ENCODE data around the gene HK1.

DNA sequence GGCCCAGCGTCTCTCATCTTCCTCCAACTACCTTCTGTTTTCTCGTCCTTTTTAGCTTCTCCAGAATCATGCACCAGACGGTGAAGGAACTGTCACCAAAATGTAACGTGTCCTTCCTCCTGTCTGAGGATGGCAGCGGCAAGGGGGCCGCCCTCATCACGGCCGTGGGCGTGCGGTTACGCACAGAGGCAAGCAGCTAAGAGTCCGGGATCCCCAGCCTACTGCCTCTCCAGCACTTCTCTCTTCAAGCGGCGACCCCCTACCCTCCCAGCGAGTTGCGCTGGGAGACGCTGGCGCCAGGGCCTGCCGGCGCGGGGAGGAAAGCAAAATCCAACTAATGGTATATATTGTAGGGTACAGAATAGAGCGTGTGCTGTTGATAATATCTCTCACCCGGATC, 122.6 kb downstream of the HK1 start:
- no peak for TF ChIP-seq EZH2 (IDR thresholded peaks at IDR 0.05; ENCODE audit: insufficient read depth, low read length)
- TF ChIP-seq, protein P1, sequence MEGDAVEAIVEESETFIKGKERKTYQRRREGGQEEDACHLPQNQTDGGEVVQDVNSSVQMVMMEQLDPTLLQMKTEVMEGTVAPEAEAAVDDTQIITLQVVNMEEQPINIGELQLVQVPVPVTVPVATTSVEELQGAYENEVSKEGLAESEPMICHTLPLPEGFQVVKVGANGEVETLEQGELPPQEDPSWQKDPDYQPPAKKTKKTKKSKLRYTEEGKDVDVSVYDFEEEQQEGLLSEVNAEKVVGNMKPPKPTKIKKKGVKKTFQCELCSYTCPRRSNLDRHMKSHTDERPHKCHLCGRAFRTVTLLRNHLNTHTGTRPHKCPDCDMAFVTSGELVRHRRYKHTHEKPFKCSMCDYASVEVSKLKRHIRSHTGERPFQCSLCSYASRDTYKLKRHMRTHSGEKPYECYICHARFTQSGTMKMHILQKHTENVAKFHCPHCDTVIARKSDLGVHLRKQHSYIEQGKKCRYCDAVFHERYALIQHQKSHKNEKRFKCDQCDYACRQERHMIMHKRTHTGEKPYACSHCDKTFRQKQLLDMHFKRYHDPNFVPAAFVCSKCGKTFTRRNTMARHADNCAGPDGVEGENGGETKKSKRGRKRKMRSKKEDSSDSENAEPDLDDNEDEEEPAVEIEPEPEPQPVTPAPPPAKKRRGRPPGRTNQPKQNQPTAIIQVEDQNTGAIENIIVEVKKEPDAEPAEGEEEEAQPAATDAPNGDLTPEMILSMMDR (IDR thresholded peaks at IDR 0.05; ENCODE audit: insufficient read depth, low read depth, low read length), result no peak

Measured in astrocyte (in vitro differentiated cells and primary cell).